ENCODE measurements around the gene C3orf38. TPM values are rescaled to one million over a fixed set of nuclear protein-coding genes. Genes with fewer than 3 reads are reported as not detected.

Gene C3orf38
- total RNA-seq, 2 donors from 2014 or later: 35.9 to 37.9 TPM

DNA sequence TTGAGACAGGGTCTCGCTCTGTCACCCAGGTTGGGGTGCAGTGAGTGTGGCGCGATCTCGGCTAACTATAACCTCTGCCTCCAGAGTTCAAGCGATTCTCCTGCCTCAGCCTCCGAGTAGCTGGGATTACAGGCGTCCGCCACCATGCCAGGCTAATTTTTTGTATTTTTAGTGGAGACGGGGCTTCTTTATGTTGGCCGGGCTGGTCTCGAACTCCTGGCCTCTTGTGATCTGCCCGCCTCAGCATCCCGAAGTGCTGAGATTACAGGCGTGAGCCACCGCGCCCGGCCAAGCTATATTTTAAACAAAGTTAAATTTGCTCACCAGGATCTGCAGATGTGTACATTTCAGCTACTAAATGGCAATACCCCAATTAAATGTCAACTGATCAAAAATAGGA lies 1.1 kb upstream of the C3orf38 start:
- TF ChIP-seq, protein P1, sequence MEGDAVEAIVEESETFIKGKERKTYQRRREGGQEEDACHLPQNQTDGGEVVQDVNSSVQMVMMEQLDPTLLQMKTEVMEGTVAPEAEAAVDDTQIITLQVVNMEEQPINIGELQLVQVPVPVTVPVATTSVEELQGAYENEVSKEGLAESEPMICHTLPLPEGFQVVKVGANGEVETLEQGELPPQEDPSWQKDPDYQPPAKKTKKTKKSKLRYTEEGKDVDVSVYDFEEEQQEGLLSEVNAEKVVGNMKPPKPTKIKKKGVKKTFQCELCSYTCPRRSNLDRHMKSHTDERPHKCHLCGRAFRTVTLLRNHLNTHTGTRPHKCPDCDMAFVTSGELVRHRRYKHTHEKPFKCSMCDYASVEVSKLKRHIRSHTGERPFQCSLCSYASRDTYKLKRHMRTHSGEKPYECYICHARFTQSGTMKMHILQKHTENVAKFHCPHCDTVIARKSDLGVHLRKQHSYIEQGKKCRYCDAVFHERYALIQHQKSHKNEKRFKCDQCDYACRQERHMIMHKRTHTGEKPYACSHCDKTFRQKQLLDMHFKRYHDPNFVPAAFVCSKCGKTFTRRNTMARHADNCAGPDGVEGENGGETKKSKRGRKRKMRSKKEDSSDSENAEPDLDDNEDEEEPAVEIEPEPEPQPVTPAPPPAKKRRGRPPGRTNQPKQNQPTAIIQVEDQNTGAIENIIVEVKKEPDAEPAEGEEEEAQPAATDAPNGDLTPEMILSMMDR (conservative IDR thresholded peaks at IDR 0.05): no peak
- Histone ChIP-seq H3K27me3 (ENCODE audit: control insufficient read depth, insufficient read depth, low read length, poor library complexity, severe bottlenecking) (no peaks in the 10 kb centered on the region), H3K9ac (ENCODE audit: extremely low read depth, low read length, poor library complexity, severe bottlenecking) (peak overlapping the region; percentile 77), H3K4me3 (ENCODE audit: low read length) (peak overlapping the region; percentile 95), H3K4me1 (ENCODE audit: control insufficient read depth, insufficient read depth, low read length) (peaks cover 3% of the 10 kb centered on the region), H3K9me3 (ENCODE audit: control insufficient read depth, low read length) (no peaks in the 10 kb centered on the region), H3K36me3 (ENCODE audit: control insufficient read depth, insufficient read depth, low read length) (peaks cover 10% of the 10 kb centered on the region), H3K27ac (ENCODE audit: low read depth, low read length) (no peak overlapping the region)
- H3K27me3 Mint-ChIP-seq (ENCODE audit: insufficient read depth): no peaks in the 10 kb centered on the region
- peaks cover 11% of the 10 kb centered on the region for H3K36me3 Mint-ChIP-seq (ENCODE audit: low read depth)
- H3K9me3 Mint-ChIP-seq: no peaks in the 10 kb centered on the region
- 82 to 98% methylated on average over 8 to 17 of the region's 17 CpGs for WGBS, 2 experiments (ENCODE audit: insufficient coverage in 1 of 2, insufficient read length in 1 of 2)
- DNase-seq: no peak
- H3K4me1 Mint-ChIP-seq: peaks cover 26% of the 10 kb centered on the region
- H3K4me3 Mint-ChIP-seq: peak overlapping the region; percentile 93
- H3K27ac Mint-ChIP-seq: peak overlapping the region; percentile 97

DNA sequence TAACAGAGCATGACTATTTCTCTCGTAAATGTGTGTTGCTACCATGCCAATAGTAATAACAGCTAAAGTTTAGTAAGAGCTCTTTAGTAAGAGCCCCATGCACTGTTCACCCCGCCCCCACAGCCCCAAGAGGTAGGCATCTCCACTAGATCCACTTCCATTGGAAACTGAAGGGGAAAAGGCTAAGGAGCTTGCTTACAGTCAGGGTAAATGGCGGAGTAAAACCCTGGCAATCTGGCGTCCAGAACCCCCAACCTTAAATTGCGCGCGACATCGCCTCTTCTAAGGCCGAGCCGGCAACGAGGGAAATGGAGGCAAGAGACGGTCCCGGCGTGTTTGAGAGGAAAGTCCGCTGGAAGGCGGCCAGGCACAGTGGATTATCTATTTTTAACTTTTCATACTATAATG lies 654 bp upstream of the C3orf38 start:
- Histone ChIP-seq H3K27me3 (ENCODE audit: control insufficient read depth, insufficient read depth, low read length, poor library complexity, severe bottlenecking) (no peaks in the 10 kb centered on the region), H3K4me3 (ENCODE audit: low read length) (peak overlapping the region; percentile 95), H3K4me1 (ENCODE audit: control insufficient read depth, insufficient read depth, low read length) (peaks cover 3% of the 10 kb centered on the region), H3K9me3 (ENCODE audit: control insufficient read depth, low read length) (no peaks in the 10 kb centered on the region), H3K9ac (ENCODE audit: extremely low read depth, low read length, poor library complexity, severe bottlenecking) (peak overlapping the region; percentile 77), H3K36me3 (ENCODE audit: control insufficient read depth, insufficient read depth, low read length) (peaks cover 10% of the 10 kb centered on the region), H3K27ac (ENCODE audit: low read depth, low read length) (no peak overlapping the region)
- WGBS, 2 experiments (ENCODE audit: insufficient coverage in 1 of 2, insufficient read length in 1 of 2): 2 to 4% methylated on average over 4 to 14 of the region's 16 CpGs
- Mint-ChIP-seq H3K27ac (peak overlapping the region; percentile 97), H3K27me3 (ENCODE audit: insufficient read depth) (no peaks in the 10 kb centered on the region), H3K4me3 (peak overlapping the region; percentile 93), H3K36me3 (ENCODE audit: low read depth) (peaks cover 11% of the 10 kb centered on the region), H3K9me3 (no peaks in the 10 kb centered on the region), H3K4me1 (peaks cover 26% of the 10 kb centered on the region)
- no peak for DNase-seq
- TF ChIP-seq, protein P1 (conservative IDR thresholded peaks at IDR 0.05): no peak

DNA sequence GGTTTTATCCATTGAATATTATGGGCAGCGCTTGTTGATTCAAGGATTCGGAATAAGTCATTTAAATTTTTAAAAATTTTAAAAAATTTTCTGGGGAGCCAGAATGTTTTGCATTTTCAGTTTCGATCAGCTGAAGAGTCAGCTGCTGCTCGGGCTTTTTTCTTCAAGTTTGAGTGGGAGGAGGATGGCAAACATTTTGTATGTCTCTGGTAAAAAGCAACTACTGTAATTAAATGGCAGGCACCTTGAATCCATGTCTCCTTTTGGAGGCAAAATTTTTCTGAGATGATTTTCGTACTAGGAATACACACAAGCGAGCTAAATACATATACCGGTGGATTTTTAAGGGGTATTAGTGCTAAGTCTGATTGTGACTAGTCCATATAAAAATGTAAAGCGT lies 612 bp downstream of the C3orf38 start:
- peaks cover 18% of the 10 kb centered on the region for H3K36me3 Mint-ChIP-seq (ENCODE audit: low read depth)
- 0 to 2% methylated on average over 4 to 8 of the region's 8 CpGs for WGBS, 2 experiments (ENCODE audit: insufficient coverage in 1 of 2, insufficient read length in 1 of 2)
- Histone ChIP-seq H3K4me3 (ENCODE audit: low read length) (peak overlapping the region; percentile 95), H3K36me3 (ENCODE audit: control insufficient read depth, insufficient read depth, low read length) (peaks cover 20% of the 10 kb centered on the region), H3K9me3 (ENCODE audit: control insufficient read depth, low read length) (no peaks in the 10 kb centered on the region), H3K27ac (ENCODE audit: low read depth, low read length) (peak overlapping the region; percentile 89), H3K4me1 (ENCODE audit: control insufficient read depth, insufficient read depth, low read length) (peaks cover 3% of the 10 kb centered on the region), H3K9ac (ENCODE audit: extremely low read depth, low read length, poor library complexity, severe bottlenecking) (peak overlapping the region; percentile 77), H3K27me3 (ENCODE audit: control insufficient read depth, insufficient read depth, low read length, poor library complexity, severe bottlenecking) (no peaks in the 10 kb centered on the region)
- TF ChIP-seq, protein P1 (conservative IDR thresholded peaks at IDR 0.05): no peak
- DNase-seq: no peak
- H3K4me3 Mint-ChIP-seq: peak overlapping the region; percentile 93
- H3K27ac Mint-ChIP-seq: peak overlapping the region; percentile 98
- H3K9me3 Mint-ChIP-seq: no peaks in the 10 kb centered on the region
- H3K27me3 Mint-ChIP-seq (ENCODE audit: insufficient read depth): no peaks in the 10 kb centered on the region
- peaks cover 26% of the 10 kb centered on the region for H3K4me1 Mint-ChIP-seq
